Activated CD8-positive, alpha-beta memory T cell treated with anti-CD3 and anti-CD28 coated beads for 48 hours (primary cell): ENCODE data around the gene ARID3A.
"Not testable (repeated sequence)": the region's sequence is repeated elsewhere in the genome, so short reads cannot be mapped to it uniquely, and the experiment has no call there.

Source experiments
- DNase-seq, 3 experiments: peaks; one replicate each; pipeline ENCODE4 v3.0.0-alpha.2; 2020; ENCODE audit warnings: low read depth in 2 of 3, low spot score in 2 of 3

The ARID3A gene

GRCh38 chr19:945401-946252 is 19.8 kb downstream of the ARID3A start:
- DNase-seq: no peak

GRCh38 chr19:947090-947706 is 21.4 kb downstream of the ARID3A start:
- DNase-seq: no peak

- DNase-seq: no peak
Observed at GRCh38 chr19:947707-948539, 22.1 kb downstream of the ARID3A start.

GRCh38 chr19:948842-949496 is 23.1 kb downstream of the ARID3A start:
- DNase-seq: no peak

GRCh38 chr19:950352-951066 is 24.7 kb downstream of the ARID3A start:
- DNase-seq: no peak

DNA sequence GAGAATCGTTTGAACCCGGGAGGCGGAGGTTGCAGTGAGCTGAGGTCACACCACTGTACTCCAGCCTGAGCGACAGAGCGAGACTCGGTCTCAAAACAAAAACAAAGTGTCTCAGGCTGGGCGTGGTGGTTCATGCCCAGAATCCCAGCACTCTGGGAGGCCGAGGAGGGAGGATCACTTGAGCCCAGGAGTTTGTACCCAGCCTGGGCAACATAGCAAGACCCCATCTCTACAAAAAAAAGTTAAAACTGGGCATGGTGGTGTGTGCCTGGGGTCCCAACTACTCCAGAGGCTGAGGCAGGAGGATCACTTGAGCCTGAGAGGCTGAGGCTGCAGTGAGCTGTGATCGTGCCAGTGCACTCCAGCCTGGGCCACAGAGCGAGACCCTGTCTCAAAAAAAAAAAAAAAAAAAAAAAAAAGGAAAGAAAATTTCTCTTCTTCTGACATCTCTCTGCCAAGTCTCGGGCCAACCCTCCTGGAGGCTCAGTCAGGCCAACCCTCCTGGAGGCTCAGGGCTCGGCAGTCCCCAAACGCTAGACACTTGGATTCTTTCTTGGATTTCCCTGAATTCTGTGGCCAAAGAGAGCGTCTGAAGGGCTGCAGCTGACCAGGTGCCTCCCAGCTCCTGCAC is 26.3 kb downstream of the ARID3A start:
- DNase-seq: no peak

DNA sequence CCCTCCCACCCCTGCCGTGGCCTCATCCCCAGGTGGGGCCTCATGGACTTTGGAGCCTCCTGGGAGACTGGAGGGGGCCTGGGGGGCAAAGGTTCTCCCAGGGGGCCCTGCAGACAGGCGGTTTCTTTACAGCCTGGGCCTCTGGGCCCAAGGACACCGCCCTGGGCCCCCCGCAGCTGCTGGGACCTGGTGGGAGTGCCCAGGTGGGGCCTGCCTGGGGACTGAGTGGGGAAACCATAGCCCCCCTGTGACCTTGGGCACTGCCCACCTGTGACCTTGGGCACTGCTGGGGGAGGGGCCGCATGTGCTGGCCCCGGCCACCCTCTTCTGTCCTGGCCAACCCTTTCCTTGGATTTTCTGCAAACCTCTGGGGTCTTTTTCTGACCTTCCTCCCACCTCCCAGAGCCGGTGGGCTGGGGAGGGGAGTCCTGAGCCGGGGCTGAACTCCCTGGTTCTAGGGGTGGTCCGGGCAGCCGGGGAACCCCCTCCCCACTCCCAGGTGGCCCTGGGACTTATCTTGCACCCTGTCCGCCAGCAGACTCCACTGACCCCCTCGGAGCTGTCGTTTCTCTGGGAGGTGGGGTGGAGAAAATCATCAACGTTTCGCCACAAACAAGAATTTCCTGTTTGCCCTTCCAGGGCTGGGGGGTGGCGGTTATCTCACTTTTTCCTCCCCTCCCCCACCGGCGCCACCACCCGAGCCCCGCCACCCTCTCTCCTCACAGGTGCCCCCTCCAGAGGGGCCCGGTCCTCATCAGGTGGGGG is 27.0 kb downstream of the ARID3A start:
- DNase-seq: no peak

DNA sequence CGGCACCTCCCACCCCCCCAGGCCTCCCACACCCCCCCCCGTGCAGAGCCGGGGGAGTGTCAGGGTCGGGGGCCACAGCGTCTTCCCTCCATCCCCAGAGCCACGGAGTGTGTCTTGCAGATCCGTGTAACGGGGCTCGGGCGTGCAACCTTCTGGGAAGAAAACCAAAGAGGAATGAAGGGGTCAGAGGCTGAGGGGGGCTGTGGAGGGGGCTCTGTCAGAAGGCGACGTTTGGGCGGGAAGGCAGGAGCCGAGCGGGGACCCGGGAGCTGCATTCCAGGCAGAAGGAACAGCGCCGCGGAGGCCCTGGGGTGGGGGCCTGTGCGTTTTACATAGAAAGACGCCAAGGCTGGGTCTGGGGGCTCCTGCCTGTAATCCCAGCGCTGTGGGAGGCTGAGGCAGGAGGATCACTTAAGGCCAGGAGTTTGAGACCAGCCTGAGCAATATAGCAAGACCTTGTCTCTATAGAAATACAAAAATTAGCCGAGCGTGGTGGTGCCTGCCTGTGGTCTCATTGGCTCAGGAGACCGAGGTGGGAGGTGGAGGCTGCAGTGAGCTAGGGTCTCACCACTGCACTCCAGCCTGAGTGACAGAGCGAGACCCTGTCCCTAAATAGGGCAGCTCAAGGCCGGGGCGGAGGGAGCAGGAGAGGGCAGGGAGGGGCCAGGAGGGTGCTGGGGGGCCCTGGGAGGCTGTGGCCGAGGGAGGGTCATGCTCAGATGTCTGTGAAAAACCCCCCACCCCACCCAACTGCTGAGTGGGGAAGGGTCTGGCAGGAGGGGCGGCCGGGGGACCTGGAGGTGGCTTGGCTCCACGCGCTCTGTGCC is 27.8 kb downstream of the ARID3A start:
- DNase-seq: no peak

DNA sequence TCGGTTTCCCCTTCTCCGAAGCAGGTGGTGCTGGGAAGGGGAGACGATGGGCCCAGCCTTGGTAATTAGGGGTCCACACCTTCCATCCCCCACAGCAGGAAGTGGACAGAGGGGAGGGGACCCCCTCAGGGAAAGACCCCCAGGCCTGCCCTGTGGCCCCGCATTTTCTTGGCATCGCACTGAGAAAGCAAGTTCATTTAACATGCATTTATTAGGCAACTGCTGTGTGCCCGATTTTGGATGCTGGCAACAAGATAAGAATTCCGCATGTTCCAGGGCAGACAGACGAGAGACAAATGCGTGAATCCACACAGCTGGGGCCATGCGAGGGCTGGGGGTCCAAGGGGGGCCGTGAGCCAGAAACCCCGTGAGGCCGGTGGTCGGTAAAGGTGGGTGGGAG is 28.4 kb downstream of the ARID3A start:
- DNase-seq: no peak

DNA sequence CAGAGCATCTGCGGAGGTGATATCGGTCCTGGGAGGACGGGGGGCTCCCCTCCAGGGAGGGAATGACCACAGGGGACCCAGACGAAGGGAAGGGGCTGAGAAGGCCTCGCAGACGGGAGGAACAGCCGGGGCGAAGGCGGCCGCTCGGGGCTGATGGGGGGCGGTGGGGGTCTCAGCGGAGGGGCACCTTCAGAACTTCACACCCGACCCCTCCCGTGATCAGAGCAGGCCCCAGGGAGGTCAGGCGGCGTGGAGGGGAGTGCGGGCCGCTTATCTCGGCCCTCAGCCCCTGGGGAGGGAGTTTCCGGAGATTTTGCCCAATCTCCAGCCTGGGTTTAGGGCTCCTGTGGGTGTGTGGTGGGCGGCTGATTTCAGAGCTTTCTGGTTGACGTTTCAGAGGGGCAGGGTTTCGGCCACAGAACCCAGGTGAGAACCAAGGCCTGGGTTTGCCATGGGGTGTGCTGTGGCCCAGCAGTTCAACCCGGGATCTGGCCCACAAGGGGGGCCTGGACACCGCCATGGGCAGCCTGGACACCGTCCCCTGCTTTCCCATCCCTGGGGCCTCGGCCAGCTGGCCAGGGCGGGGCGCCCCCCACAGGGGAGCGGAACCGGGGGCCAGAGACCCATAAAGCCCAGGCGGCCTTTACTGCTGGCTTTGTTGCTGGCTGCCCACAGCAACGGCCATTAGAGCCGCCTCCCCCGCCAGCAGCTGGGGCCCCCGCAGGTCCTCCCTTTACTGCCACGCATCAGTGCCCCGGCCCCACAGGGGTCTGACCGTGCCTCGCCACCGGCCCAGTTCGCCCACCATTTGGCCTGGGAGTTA is 29.0 kb downstream of the ARID3A start:
- no peak for DNase-seq

- no peak for DNase-seq
Observed at GRCh38 chr19:955803-956765, 30.2 kb downstream of the ARID3A start.

DNA sequence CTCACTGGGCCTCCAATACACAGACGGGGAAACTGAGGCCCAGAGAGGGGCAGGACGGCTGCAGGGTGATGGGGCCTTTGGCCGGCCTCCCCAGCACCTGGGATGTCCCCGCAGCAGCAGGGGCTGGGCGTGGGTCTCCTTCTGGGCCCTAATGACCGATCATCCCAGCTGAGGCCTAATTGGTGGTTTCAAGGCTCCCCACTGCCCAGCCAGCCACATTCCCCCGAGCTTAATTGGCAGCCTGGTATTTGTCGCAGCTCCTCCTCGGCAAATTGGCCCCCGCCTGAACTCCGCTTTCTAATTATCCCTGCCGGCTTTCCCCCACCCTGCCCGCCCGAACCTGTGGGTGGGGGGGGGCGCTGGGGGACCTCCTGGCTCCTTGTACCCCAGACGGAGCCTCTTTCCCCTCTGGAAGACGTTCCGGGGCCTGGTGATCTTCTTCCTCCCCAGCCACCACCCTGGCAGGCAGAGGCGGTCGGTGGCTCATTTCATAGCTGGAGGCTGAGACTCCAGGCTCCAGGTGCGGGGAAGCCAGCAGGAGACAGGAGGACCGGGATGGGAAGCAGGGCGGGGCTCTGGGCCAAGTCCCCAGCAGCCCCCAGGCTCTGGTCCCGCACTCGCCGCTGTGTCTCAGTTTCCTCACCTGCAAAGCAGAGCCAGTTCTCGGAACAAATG is 31.1 kb downstream of the ARID3A start:
- DNase-seq: no peak

DNA sequence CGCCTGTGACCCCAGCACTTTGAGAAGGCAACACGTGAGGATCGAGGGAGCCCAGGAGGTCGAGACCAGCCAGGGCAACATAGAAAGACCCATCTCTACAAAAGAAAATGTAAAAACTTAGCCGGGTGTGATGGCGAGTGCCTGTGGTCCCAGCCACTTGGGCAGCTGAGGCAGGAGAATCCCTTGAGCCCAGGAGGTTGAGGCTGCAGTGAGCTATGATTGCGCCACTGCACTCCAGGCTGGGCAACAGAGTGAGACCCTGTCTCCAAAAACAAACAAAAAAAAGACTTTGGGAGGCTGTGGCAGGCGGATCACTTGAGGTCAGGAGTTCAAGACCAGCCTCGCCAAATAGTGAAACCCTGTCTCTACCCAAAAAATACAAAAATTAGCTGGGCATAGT is 31.7 kb downstream of the ARID3A start:
- DNase-seq: not testable (repeated sequence)

GRCh38 chr19:958967-959855 is 33.4 kb downstream of the ARID3A start:
- no peak for DNase-seq

DNA sequence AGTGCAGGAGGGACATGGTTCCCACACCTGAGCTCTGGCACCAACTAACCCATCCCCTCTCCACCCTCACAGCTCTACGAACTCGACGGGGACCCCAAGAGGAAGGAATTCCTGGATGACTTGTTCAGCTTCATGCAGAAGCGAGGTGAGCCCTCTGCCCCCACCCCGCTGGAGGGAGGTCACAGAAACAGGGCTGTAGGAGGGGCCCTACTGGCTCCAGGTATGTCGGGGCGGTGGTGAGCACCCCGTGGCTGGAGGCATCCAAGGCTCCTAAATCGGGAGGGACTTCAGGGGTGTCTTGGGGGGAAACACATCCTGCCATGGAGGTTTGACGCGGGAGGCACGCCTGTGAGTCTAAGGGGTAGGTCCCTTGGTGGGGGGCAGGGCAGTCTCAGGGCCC is 34.2 kb downstream of the ARID3A start:
- no peak for DNase-seq
